Spleen (tissue), 7 donors: Measurements from ENCODE around the gene ACSF2.

Experiments used
- CTCF ChIP-seq, 11 experiments: fragments of 200-600 bp in 7 of 11; fragments of 450-650 bp in 4 of 11; sonication (generic) in 4 of 11; IDR thresholded peaks in 8 of 11; conservative IDR thresholded peaks in 3 of 11; 1 replicate in 7 of 11; 2 replicates in 4 of 11; pipeline versions ENCODE4 v1.4.0 to v1.8.0; 2016 to 2021; ENCODE audit warnings: antibody characterized with exemption in 11 of 11, inconsistent platforms in 4 of 11, mild to moderate bottlenecking in 1 of 11
- POLR2A ChIP-seq, 3 donors: fragments of 450-650 bp; IDR thresholded peaks; one replicate each; pipeline ENCODE4 v1.5.1; 2017; ENCODE audit warnings: antibody characterized with exemption in 3 of 3, mild to moderate bottlenecking in 1 of 3
- donor health status: DM: no; HTN: no; CAD: no; lungs with moderate emphysema.
- donor health status: DM: no; HTN: no; CAD: no.
- donor health status: DM: no; HTN: no; CAD: no.

GRCh38 chr17:50483266-50483665, 57.2 kb downstream of the ACSF2 start:
- TF ChIP-seq POLR2A (IDR thresholded peaks at IDR 0.05) (no peak), CTCF (IDR thresholded peaks at IDR 0.05 in 8 of 11, conservative IDR thresholded peaks at IDR 0.05 in 3 of 11) (no peak)
